SJSA1 (cell line): ENCODE data around the gene UBE2J2. TPM values are rescaled to one million over a fixed set of nuclear protein-coding genes. Genes with fewer than 3 reads are reported as not detected.

Experiments used
- DNase-seq, 2 experiments: peaks; one replicate each; pipeline ENCODE4 v3.0.0-alpha.2; 2015 to 2020; ENCODE audit warnings: low spot score in 2 of 2, low read depth in 1 of 2
- H3K27ac ChIP-seq: fragments of 250-450 bp; sonication (Bioruptor Pico); 2 replicates; pipeline ENCODE4 v1.5.1; 2020; ENCODE audit warnings: mild to moderate bottlenecking, moderate library complexity
- H3K27me3 ChIP-seq: fragments of 250-450 bp; sonication (Bioruptor Pico); replicated peaks from 2 replicates; pipeline ENCODE4 v1.5.1; 2020; ENCODE audit warnings: mild to moderate bottlenecking, moderate library complexity
- H3K36me3 ChIP-seq: fragments of 250-450 bp; sonication (Bioruptor Pico); 2 replicates; pipeline ENCODE4 v1.5.1; 2020; ENCODE audit warnings: mild to moderate bottlenecking
- H3K4me1 ChIP-seq: fragments of 250-450 bp; sonication (Bioruptor Pico); replicated peaks from 2 replicates; pipeline ENCODE4 v1.6.1; 2021; ENCODE audit warnings: mild to moderate bottlenecking
- H3K4me3 ChIP-seq: fragments of 250-450 bp; sonication (Bioruptor Pico); 2 replicates; pipeline ENCODE4 v1.5.1; 2020; ENCODE audit warnings: mild to moderate bottlenecking
- H3K9me3 ChIP-seq: fragments of 250-450 bp; sonication (Bioruptor Pico); replicated peaks from 2 replicates; pipeline ENCODE4 v1.5.1; 2020; ENCODE audit warnings: mild to moderate bottlenecking
- total RNA-seq: library from RNA; depleted of rRNA; stranded (reverse); fragments of >200 nt; shearing (Covaris generic); gene quantifications from 2 replicates; pipeline ENCODE4 v1.2.3, GENCODE V29; 2014

The UBE2J2 gene
- total RNA-seq, 1 experiment from 2014 or later = 96.6 TPM

DNA sequence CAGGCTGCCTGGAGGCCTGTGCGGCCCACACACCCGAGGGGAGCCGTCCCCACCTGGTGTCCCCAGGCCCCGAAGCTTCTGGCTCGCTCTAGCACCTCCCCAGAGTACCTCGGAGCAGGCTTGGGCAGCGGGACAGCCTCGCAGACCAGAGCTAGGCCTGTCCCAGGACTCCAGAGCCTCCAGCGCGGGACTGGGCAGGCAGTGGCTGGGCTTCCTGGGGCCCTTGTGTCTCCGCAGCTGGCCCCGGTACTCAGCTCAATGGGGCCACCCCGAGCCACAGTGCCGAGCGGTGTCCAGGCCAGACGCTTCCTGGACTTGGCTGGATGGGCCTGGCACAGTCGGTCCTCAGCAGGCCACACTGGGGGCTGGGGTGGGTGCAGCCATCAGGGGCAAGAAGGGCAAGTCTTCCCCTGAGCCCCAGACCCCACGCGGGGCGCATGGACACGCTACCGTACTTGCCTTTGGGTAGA, 11.5 kb upstream of the UBE2J2 start:
- Histone ChIP-seq H3K27me3 (no peaks in the 10 kb centered on the region), H3K4me1 (peaks cover 25% of the 10 kb centered on the region), H3K4me3 (no peak overlapping the region), H3K9me3 (peaks cover 36% of the 10 kb centered on the region), H3K36me3 (0 out of 2 replicates have a peak, but pooled peaks cover 2% of the 10 kb centered on the region), H3K27ac (no peak overlapping the region)
- DNase-seq = no peak

DNA sequence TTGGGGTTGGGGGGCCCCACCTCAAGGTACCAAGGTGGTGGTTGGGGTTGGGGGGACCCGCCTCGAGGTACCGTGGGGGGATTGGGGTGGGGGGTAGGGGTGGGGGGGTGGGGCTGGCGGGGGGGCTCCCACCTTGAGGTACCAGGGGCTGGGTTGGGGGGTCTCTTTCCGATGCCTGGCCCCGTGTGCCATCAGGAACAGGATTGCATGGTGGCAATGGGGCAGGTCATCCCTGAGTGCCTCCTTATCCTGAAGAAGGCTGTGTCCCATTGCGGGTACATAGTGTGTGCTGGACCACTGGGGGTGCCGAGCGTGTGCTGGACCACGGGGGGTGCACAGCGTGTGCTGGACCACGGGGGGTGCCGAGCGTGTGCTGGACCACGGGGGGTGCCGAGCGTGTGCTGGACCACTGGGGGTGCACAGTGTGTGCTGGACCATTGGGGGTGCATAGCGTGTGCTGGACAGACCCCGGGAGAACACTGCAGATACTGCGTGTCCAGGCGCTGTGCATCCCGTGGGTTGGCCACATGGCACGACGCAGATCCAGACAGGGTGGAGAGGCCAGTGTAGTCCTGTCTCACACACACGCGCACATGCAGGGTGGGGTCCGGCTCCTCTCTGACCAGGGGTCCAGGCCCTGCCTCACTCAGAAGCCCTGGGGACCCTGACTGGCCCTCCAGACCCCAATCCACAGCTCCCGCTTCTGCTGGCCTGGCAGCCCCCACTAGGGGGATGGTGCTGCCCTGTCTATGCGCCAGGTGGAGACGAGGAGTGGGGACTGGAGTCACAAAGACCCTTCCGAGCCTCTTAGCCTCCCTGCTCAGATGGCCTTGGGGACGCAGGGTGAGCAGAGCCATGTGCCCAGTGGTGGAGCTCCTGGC, 10.8 kb upstream of the UBE2J2 start:
- Histone ChIP-seq H3K27me3 (no peaks in the 10 kb centered on the region), H3K36me3 (0 out of 2 replicates have a peak, but pooled peaks cover 2% of the 10 kb centered on the region), H3K4me1 (peaks cover 25% of the 10 kb centered on the region), H3K4me3 (no peak overlapping the region), H3K27ac (no peak overlapping the region), H3K9me3 (peaks cover 36% of the 10 kb centered on the region)
- no peak for DNase-seq

DNA sequence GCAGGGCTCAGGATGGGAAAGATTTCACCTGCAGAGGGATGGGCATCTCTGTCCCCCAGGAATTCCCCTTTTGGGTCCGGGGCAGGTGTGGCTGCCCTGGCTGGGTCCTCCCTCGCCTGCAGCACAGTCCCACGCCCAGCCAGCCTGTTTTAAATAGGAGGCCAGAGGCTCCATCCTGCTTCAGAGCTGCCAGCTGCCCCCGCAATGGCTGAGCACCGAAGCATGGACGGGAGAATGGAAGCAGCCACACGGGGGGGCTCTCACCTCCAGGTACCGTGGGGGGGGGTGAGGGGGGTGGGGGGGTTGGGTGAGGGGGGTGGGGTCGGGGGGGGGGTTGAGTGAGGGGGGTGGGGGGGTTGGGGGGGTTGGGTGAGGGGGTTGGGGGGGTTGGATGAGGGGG, 10.2 kb upstream of the UBE2J2 start:
- Histone ChIP-seq H3K9me3 (peaks cover 36% of the 10 kb centered on the region), H3K27me3 (no peaks in the 10 kb centered on the region), H3K4me1 (peaks cover 25% of the 10 kb centered on the region), H3K4me3 (no peak overlapping the region), H3K27ac (no peak overlapping the region), H3K36me3 (0 out of 2 replicates have a peak, but pooled peaks cover 2% of the 10 kb centered on the region)
- DNase-seq = no peak

DNA sequence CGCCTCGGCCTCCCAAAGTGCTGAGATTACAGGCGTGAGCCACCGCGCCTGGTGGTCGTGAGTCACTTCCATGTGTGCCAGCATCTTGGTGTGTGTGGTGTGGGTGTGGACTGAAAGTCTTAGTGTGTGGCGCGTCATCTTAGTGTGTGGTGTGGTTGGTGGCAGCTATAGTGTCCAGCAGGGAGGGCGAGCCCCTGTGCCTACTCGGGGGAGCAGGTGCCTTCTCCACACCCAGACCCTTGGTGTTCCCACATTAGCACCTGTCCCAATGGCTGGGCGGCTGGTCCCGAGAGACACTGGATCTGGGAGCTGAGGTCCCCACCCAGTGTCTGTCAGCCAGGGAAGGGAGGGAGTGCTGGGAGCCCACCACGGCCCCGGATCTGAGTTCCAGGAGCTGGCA, 9.3 kb upstream of the UBE2J2 start:
- no peaks in the 10 kb centered on the region for H3K27me3 ChIP-seq
- DNase-seq = peak; percentile 71 to 88
- no peak overlapping the region for H3K4me3 ChIP-seq
- peaks cover 36% of the 10 kb centered on the region for H3K9me3 ChIP-seq
- H3K4me1 ChIP-seq = peaks cover 25% of the 10 kb centered on the region
- 0 out of 2 replicates have a peak, but pooled peaks cover 2% of the 10 kb centered on the region for H3K36me3 ChIP-seq
- peak overlapping the region; percentile 96 for H3K27ac ChIP-seq

DNA sequence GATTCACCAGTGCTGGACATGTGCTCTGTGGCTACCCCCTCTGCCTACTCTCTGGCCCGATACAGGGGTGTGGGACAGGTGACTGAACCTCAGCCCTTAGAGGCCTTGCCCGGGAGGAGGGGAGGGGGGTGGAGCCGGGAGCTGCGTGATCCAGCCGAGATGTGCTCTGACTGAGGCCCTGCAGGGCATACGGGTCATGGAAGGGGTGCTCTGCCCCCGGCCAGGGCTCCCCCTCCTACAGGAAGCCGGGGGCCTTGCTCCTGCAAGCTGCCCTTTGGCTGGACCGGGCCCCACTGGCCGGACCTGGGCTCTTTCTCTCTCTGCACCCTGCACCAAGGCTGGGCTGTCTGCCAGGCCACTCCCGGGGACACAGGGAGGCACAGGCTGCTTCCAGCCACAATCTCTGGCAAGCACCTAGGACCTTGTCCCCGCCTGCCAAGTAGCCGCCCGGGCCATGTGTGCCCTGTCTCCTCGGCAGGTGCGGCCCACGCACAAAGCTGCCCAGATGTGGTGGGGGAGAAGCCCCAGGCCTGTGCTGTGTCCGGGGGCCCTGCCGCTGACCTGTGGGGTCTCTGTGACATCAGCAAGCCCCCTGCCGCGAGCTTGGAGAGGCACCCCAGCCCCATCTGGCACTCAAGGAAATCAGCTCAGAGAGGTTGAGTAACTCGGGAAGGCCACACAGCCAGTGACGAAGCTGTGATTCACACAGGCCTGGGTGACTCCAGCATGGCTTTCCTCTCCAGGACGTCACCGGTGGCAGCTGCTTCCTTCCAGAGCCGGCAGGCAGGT, 8.1 kb upstream of the UBE2J2 start:
- Histone ChIP-seq H3K27ac (peak overlapping the region; percentile 96), H3K9me3 (peaks cover 29% of the 10 kb centered on the region), H3K27me3 (no peaks in the 10 kb centered on the region), H3K4me1 (peaks cover 25% of the 10 kb centered on the region), H3K36me3 (0 out of 2 replicates have a peak, but pooled peaks cover 2% of the 10 kb centered on the region), H3K4me3 (no peak overlapping the region)
- peak in 1 of 2 experiments; percentile 80 for DNase-seq

DNA sequence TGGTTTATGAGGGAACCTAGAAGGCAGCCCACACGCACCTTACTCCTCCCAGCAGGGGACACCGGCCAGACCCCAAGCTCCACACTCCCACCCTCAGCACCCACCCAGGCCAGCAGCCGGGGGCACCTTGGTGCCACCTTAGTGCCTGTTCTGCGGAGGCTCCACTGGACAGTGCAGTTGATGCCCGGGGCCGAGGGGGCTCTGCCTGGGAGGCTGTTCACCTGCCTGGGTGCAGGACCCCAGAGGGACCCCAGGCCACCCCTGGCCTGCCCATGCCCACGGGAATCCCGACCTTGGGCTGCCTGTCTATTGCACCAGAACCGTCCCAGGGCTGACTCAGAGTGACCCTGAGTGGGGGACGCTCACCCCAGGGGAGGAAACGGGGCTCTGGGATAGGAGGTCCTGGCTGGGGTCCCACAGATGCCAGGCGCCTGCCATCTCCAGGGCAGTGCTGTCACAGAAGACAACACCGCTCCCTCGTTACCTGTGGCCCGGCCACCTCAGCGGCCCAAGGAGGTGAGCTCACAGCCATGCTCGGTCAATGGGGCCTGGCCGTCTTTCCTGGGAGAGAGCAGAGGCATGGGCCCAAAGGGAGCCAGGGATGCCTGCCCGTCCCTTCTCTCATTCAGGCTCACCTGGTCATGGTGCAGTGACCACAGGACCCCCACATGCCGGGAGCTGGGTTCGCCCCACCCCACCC, 7.3 kb upstream of the UBE2J2 start:
- 0 out of 2 replicates have a peak, but pooled peaks cover 2% of the 10 kb centered on the region for H3K36me3 ChIP-seq
- no peak for DNase-seq
- H3K4me3 ChIP-seq = no peak overlapping the region
- no peak overlapping the region for H3K27ac ChIP-seq
- H3K27me3 ChIP-seq = no peaks in the 10 kb centered on the region
- H3K4me1 ChIP-seq = peaks cover 33% of the 10 kb centered on the region
- H3K9me3 ChIP-seq = peaks cover 29% of the 10 kb centered on the region

DNA sequence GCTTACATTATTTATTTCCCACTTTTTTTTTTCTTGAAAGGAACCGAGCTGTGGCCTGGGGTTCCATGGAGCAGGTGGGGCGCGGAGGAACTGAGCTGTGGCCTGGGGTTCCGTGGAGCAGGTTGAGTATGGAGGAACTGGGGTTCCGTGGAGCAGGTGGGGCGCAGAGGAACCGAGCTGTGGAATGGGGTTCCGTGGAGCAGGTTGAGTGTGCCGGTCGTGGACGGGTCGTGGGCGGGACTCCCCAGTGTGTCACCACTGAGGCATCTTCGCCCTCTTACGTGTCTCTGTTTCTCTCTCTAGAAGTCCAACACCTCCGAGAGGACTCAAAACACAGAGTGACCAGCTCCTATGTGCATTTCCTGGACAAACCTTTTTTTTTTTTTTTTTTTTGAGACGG, 5.4 kb upstream of the UBE2J2 start:
- Histone ChIP-seq H3K9me3 (peaks cover 23% of the 10 kb centered on the region), H3K27me3 (no peaks in the 10 kb centered on the region), H3K4me1 (peaks cover 52% of the 10 kb centered on the region), H3K4me3 (no peak overlapping the region), H3K36me3 (peaks cover 3% of the 10 kb centered on the region; the same call in 1 of the 2 replicates), H3K27ac (no peak overlapping the region)
- DNase-seq = no peak

DNA sequence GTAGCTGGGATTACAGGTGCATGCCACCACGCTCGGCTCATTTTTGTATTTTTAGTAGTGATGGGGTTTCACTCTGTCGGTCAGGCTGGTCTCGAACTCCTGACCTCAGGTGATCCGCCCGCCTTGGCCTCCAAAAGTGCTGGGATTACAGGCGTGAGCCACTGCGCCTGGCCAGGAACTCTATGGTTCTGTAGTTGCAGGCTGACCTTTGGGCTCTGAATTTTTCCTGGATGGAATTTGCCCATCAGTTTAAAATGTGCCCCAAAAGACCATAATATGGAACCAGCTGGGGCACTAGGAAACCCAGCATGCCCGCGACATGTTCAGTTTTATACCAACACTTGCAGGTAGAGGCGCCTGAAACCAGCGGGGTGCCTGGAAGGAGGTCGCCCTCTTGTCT, 5.0 kb upstream of the UBE2J2 start:
- H3K27me3 ChIP-seq = no peaks in the 10 kb centered on the region
- H3K9me3 ChIP-seq = peaks cover 21% of the 10 kb centered on the region
- no peak overlapping the region for H3K27ac ChIP-seq
- DNase-seq = no peak
- peaks cover 6% of the 10 kb centered on the region for H3K36me3 ChIP-seq
- no peak overlapping the region for H3K4me3 ChIP-seq
- peaks cover 52% of the 10 kb centered on the region for H3K4me1 ChIP-seq

DNA sequence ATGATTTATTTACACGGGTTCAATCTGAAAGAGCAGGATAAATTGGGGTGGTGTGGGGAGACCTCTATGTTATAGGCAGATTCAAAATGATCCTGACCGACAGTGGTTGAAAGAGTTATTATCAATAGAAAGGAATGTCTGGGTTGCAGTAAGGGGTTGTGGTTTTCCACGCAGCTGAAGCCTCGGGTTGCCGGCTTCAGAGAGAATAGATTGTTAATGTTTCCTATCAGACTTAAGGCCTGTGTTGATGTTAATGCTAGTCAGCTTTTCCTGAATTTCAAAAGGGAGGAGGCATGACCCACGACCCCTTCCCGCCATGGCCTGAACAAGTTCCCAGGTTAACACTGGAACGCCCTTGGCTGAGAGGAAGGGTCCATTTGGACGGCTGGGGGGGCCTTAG, 2.2 kb upstream of the UBE2J2 start:
- peaks cover 54% of the 10 kb centered on the region for H3K4me1 ChIP-seq
- H3K27ac ChIP-seq = peak overlapping the region; percentile 34; the same call in 1 of the 2 replicates
- H3K36me3 ChIP-seq = peaks cover 31% of the 10 kb centered on the region
- DNase-seq = no peak
- H3K9me3 ChIP-seq = no peaks in the 10 kb centered on the region; the same call in 1 of the 2 replicates
- H3K27me3 ChIP-seq = no peaks in the 10 kb centered on the region
- H3K4me3 ChIP-seq = no peak overlapping the region

DNA sequence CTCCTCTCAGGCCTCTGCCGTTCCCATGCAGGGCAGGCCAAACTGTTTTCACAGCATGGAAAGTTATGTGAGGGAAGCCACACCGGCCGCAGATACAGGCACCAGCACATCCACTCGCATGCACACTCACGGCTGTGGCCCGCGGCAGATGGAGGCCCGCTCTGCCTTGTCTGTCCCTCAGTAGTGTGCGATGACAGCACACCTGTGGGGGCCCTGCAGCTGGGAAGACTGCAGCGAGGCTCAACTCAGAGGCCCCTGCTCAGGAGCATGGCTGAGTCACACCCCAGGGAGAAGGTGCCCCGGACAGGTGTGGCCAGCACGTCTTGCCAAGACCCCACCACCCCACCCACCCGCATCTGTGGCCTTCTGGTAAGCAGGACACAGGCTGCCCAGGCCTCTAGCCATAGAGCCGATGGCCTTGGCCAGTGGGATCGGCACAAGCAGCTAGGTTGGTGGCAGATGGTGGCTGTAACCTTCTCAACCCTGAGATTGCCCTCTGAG, 1.3 kb upstream of the UBE2J2 start:
- Histone ChIP-seq H3K4me1 (peaks cover 63% of the 10 kb centered on the region), H3K27ac (no peak overlapping the region), H3K27me3 (no peaks in the 10 kb centered on the region), H3K9me3 (no peaks in the 10 kb centered on the region; the same call in 1 of the 2 replicates), H3K4me3 (no peak overlapping the region), H3K36me3 (peaks cover 40% of the 10 kb centered on the region)
- DNase-seq = no peak

DNA sequence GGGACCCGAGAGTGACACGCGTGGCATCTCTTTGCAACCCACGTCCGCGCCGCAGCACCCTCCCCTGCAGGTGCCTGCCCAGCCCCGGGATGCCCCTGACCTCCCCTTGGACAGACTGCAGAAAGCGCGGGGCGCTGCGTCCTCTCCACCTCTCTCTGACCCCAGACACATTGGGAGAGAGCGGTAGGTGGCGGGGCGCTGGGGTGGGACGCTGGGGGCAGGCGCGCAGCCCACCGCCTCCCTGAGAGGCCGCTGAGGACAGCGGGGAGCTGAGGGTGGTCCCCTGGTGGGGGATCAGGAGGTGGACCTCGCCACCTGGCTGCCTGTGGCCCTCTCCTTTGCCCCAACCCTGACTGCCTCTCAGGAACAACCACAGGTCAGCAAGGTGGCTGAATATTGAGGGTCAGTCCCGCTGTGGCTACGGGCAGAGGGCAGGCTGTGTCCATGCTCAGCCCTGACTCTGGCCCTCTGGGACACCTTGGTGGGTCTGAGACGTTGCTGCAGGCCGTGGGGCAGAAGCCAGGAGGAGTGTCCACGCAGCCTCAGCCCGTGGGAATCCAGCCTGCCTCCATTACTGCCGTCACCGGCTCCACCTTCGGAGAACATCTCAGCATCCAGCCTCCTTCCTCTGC, 761 bp upstream of the UBE2J2 start:
- H3K36me3 ChIP-seq = peaks cover 45% of the 10 kb centered on the region
- no peaks in the 10 kb centered on the region for H3K27me3 ChIP-seq
- no peak for DNase-seq
- H3K4me1 ChIP-seq = peaks cover 66% of the 10 kb centered on the region
- H3K9me3 ChIP-seq = no peaks in the 10 kb centered on the region; the same call in 1 of the 2 replicates
- peak overlapping the region; percentile 87 for H3K27ac ChIP-seq
- peak overlapping the region; percentile 100 for H3K4me3 ChIP-seq

DNA sequence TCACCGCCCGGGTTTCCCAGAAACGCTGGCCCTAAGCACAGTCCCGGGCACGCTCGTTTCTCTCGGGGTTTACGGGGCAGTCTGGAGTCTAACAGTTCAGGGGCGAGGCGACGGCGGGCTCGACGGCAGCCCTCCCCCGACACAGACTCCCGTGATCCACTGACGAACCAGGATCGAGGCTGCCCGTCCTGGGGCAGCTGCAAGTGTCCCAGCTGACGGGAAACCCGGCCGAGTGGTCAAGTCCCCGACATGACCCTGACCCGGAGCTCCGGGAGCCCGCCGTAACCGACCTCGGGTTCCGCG, 494 bp downstream of the UBE2J2 start:
- H3K4me1 ChIP-seq = peaks cover 66% of the 10 kb centered on the region
- peak overlapping the region; percentile 100 for H3K4me3 ChIP-seq
- no peak for DNase-seq
- H3K27me3 ChIP-seq = no peaks in the 10 kb centered on the region
- H3K9me3 ChIP-seq = no peaks in the 10 kb centered on the region; the same call in 1 of the 2 replicates
- peaks cover 51% of the 10 kb centered on the region for H3K36me3 ChIP-seq
- peak overlapping the region; percentile 87 for H3K27ac ChIP-seq
